ENCODE results near the gene ATOH7.
"Not testable (repeated sequence)": the region's sequence is repeated elsewhere in the genome, so short reads cannot be mapped to it uniquely, and the experiment has no call there.

ATOH7 gene

GRCh38 chr10:68231817-68232251 is at the start of gene ATOH7:
Gene ATOH7 (minus strand): TSS chr10:68232113. CDS start chr10:68231677, 436 bp downstream.
- no peak for DNase-seq (ENCODE audit: low spot score)

- DNase-seq (ENCODE audit: low spot score): no peak
Measured at GRCh38 chr10:68280758-68281157, 48.8 kb upstream of the ATOH7 start.

DNA sequence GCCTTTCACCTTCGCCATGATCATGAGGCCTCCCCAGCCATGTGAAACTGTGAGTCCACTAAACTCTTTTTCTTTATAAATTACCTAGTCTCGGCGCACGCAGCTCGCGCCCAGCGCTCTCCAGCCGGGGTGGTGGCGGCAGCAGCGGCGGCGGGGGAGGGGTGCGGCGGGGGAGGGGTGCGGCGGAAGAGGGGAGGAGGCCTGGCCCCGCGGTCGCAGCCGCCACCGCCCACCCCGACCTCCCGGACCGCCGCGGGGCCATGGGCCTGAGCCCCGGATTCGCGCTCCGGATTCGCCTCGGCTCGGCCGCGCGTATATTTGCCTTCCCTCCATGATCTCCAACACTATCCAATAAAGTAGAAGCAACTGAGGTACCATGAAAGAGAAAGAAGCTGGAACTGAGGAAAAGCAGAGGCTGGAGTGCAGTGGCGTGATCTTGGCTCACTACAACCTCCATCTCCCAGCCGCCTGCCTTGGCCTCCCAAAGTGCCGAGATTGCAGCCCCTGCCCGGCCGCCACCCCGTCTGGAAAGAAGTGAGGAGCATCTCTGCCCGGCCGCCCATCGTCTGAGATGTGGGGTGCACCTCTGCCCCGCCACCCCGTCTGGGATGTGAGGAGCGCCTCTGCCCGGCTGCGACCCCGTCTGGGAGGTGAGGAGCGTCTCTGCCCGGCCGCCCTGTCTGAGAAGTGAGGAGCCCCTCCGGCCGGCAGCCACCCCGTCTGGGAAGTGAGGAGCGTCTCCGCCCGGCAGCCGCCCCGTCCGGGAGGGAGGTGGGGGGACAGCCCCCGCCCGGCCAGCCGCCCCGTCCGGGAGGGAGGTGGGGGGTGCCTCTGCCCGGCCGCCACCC is 47.2 kb upstream of the ATOH7 start:
- DNase-seq (ENCODE audit: low spot score): not testable (repeated sequence)

DNA sequence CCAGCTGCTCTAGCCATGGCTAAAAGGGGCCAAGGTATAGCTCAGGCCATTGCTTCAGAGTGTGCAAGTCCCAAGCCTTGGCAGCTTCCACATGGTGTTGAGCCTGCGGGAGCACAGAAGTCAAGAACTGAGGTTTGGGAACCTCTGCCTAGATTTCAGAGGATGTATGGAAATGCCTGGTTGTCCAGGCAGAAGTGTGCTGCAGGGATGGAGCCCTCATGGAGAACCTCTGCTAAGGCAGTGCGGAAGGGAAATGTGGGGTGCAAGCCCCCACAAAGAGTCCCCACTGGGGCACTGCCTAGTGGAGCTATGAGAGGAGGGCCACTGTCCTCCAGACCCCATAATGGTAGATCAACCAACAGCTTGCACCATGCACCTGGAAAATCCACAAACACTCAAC is 45.9 kb upstream of the ATOH7 start:
- DNase-seq (ENCODE audit: low spot score): not testable (repeated sequence)

- no peak for DNase-seq (ENCODE audit: low spot score)
Measured at GRCh38 chr10:68276224-68276623, 44.3 kb upstream of the ATOH7 start.

- no peak for DNase-seq (ENCODE audit: low spot score)
Measured at GRCh38 chr10:68275600-68276126, 43.8 kb upstream of the ATOH7 start.

- DNase-seq (ENCODE audit: low spot score): no peak
Measured at GRCh38 chr10:68272833-68273232, 40.9 kb upstream of the ATOH7 start.

GRCh38 chr10:68271196-68271882 is 39.4 kb upstream of the ATOH7 start:
- DNase-seq (ENCODE audit: low spot score): no peak

DNA sequence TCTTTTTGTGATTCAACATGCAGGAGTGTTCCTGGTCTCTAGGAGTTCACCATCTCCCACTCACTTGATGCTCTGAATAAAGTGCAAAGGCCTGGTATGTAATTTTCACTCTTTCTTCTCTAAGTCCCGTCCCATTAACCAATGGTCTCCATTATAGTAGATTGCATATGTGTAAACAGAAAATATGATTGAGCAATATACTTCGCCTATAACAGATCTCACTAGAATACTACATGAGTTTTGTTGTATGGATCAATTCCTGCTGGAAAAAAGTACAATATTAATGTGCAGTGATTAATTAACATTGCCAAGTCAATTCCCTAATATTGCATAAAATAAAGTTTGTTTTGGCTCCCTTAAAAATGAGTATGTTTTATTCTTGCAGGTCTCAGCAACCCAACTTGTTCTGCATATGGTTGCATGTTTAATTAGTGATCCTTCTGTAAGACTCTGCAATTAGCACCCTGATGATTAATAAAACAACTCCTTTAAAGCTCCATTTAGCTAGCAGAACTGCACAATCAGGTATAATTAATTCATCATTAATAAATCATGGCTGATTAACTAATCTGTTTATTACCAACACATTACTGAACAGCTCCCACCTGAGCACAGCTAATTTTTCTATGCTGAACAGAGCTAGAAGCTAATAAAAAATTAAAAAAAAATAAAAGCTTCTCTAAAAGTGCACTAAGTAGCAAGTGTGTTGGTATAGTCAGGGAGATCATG is 37.8 kb upstream of the ATOH7 start:
- no peak for DNase-seq (ENCODE audit: low spot score)

DNA sequence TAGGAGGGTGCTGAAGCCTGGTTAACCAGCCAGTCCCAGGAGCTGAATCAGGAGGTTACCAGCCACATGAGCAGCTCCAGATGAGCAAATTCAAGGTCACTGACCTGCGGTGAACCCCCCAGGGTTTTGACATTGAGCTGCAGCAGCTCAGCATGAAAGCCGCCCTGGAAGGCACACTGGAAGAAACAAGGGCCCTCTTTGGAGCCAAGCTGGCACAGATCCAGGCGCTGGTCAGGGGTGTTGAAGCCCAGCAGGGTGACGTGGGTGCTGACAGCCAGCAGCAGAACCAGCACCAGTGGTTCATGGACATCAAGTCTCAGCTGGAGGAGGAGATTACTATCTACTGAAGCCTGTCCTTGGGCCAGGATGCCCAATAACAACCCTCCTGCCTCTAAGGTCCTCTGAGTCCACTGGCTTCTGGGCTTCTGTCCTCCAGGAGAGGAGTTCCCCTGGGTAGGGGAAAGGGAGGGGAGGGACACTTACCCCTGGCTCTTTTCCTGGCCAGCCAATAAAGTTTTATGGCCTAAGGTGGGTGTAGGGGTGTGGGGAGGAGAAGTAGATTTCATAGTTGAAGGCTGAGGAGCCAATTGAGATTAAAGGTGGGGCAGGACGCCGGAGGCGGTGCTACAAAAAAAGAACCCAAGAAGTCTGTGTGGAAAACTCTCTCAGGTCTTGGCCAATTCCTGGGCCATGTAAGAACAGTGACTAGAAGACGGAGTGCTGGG is 29.4 kb upstream of the ATOH7 start:
- no peak for DNase-seq (ENCODE audit: low spot score)

DNA sequence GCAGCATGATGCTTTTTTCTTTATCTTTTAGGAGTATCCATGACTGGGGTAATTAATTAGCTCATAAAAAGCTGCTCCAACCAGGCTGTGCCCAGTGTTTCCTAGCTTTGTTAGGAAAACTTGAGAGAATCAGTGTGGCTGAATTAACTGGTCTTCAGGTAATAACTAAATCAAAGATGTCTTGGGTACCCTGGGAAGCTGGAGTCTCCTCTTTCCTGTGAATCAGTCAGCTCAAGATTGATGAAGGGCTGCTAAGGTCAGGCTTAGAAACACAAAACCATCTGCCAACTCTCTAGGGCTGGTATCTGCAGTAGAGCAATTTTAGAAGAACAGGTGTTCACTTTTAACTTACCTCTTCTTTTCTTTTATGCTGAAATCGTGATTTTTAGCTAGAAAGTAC is 21.4 kb upstream of the ATOH7 start:
- DNase-seq (ENCODE audit: low spot score): no peak

DNA sequence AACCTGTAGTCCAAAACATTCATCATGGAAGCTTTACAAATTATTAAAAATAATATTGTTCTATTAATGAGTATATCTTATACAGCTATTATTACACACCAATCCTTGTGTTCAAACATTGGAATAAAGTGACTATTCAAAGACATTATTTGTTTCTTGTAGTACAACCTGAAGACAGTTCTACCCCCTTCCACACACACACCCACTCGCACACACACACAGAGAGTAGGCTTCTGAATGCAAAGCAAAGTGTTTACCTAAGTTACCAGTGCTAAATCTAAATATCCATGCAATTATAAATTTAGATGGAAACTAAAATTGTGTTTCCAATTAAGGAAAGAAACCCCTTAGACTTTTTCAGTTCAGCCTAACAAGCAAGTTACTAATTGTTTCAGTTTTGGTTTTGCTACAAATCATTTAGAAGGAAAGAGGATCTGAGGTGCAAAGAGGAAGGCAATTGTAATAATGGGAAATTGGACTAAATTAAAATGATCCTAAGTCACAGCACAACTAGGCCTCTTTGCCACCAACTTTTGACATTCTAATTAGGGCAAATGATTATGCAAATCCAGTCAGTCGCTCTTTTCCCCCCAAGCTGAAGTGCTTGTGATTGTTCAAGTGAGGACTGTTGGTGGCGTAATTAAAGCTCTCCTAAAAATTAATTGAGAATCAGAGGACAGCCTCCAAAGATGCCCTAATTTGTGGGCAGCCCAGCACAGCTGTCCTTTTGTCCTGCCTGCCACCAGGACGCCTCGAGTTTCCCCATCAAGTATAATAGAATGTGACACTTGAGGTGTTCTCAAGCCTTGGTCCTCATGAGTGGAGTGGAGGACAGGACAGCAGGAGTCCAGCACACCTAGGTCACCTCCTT is 19.9 kb upstream of the ATOH7 start:
- DNase-seq (ENCODE audit: low spot score): no peak

DNA sequence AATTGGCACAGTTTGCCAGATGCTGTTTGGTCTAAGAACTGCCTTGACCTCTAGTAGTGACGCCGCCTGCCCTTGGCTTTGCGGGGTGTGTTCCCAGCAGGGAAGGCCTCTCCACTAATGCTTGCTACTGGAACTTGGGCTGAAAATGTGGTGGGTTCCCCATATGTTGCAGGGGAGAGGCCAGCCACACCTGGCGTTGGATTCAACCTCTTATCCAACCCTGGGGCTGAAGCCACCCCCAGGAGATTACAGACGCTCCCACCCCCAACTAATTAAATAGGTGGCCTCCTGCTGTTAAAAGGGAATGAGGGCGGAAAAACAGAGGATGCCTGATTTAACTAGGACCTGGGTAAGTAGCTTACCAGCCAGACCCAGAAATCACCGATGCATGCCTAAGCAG is 19.2 kb upstream of the ATOH7 start:
- no peak for DNase-seq (ENCODE audit: low spot score)

DNA sequence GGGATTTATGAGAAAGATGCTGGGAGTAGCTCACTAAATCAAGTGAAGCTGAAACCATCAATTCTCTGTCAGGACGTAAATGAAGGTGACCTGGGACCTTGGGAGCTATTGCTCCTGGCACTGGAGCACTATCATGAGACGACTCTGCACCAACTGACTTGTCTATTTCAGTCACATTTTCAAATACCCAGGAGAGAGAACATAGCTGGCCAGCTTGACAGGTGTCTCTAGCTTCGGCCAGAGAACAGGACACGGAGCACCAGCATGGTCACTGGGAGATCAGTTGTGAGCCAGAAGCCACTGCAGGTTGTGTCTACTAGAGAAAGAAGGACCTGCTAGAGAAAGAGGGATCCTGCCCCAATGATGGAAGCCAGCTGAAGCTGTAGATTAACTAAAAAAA is 17.4 kb upstream of the ATOH7 start:
- no peak for DNase-seq (ENCODE audit: low spot score)

- DNase-seq (ENCODE audit: low spot score): no peak
Measured at GRCh38 chr10:68247931-68248330, 16.0 kb upstream of the ATOH7 start.

DNA sequence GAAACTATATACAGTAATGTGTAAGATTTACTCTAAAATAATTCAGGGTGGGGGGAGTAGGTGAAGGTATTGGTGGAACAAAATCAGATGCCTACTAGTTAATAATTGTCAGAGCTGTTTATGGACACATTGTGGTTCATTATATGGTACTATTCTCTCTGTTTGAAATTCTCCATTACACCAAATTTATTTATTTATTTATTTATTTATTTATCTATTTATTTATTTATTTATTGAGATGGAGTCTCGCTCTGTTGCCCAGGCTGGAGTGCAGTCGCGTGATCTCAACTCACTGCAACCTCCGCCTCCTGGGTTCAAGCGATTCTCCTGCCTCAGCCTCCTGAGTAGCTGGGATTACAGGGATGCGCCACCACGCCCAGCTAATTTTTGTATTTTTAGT is 14.5 kb upstream of the ATOH7 start:
- DNase-seq (ENCODE audit: low spot score): not testable (repeated sequence)

DNA sequence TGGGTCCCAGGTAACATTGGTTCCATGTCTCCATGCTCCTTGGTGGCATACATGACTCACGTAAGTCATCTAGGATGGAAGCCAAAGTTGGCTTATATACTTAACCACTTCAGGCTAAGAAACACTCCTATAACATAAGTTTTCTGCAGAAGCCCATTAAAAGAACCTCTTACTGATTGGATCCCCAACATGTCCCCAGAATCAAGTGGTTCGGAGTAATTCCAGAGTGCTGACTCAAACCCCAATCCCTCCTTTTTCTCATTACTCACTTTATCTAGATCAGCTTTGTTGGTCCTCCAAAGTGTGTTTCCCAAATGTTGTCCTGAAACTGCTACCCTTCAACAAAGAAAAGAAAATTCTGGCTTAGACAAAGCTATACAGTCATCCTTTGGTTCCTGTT is 10.1 kb upstream of the ATOH7 start:
- no peak for DNase-seq (ENCODE audit: low spot score)

DNA sequence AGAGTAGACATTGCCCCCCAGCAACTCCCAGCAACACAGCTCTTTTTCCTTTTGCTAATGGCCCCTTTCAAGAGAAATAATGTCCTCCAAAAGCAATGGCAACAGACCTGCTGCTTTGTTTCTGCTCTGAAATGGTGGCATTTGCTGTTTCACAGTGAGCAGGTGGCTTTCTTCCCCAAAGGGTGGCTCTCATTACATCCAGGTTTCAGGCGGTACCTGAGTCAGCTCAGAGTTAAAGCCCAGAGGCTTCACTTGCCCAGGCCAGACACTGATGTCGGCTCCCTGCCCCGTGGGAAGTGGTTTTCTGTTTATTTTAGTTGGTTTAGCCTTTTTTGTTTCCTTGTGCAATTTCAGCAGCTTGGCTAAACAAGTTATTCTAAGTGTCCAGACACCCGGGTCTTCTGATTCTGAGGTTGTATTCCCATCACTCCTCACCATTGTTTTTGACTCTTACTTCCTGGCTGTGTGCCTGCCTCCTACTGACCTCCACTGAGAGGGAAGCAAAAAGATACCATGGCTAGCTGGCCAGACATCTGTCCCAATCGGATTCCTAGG is 7.8 kb upstream of the ATOH7 start:
- no peak for DNase-seq (ENCODE audit: low spot score)

GRCh38 chr10:68239069-68239468 is 7.2 kb upstream of the ATOH7 start:
- DNase-seq (ENCODE audit: low spot score): no peak

DNA sequence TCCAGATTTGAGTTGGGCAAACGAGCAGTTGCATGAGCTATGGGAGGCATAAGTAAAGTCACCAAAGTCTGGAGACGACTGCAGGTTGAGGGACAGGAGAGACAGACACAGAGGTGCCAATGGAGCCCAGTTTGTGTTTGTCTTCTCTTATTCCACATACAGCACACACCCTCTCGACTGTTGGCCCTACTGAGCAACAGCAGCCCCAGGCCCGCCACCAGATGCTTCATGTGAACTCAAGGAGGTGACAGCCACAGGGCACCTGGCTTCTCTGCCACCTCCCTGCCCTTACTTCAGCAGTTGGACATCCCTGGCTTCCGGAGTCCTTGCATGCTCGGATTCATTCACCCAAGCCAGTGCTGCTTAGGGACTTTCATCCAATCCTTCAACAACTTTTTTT is 6.5 kb upstream of the ATOH7 start:
- no peak for DNase-seq (ENCODE audit: low spot score)

DNA sequence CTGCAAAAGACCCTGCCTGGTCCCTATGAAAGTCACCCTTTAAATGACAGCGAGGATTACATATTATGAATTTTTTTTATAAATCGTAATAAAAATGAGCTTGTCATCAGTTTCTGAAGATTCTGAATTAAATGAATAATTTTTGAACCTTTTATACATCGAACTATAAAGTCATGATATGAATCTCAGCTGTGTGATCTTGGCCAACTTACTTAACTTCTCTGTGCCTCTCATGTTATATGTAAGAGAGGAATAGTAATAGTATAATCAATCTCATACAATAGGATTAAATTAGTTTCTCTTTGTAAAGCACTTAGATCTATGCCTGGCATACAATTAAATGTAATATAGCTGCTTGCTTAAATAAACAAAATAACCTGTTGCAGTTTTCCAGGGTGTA is 5.3 kb upstream of the ATOH7 start:
- DNase-seq (ENCODE audit: low spot score): no peak
